ENCODE results near the gene CD27.

- TF ChIP-seq CTCF (IDR thresholded peaks at IDR 0.05) (no peak), POLR2A (IDR thresholded peaks at IDR 0.05) (no peak), EP300 (IDR thresholded peaks at IDR 0.05) (no peak), POLR2AphosphoS5 (IDR thresholded peaks at IDR 0.05) (no peak)
Observed at GRCh38 chr12:6426882-6427671, 17.7 kb upstream of the CD27 start.

Measured in stomach (tissue), 4 donors.